Measurements from ENCODE around the gene MOGAT2. TPM values are rescaled to one million over a fixed set of nuclear protein-coding genes. Genes with fewer than 3 reads are reported as not detected.

The MOGAT2 gene
- total RNA-seq, 1 experiment from 2014 or later, result not detected

DNA sequence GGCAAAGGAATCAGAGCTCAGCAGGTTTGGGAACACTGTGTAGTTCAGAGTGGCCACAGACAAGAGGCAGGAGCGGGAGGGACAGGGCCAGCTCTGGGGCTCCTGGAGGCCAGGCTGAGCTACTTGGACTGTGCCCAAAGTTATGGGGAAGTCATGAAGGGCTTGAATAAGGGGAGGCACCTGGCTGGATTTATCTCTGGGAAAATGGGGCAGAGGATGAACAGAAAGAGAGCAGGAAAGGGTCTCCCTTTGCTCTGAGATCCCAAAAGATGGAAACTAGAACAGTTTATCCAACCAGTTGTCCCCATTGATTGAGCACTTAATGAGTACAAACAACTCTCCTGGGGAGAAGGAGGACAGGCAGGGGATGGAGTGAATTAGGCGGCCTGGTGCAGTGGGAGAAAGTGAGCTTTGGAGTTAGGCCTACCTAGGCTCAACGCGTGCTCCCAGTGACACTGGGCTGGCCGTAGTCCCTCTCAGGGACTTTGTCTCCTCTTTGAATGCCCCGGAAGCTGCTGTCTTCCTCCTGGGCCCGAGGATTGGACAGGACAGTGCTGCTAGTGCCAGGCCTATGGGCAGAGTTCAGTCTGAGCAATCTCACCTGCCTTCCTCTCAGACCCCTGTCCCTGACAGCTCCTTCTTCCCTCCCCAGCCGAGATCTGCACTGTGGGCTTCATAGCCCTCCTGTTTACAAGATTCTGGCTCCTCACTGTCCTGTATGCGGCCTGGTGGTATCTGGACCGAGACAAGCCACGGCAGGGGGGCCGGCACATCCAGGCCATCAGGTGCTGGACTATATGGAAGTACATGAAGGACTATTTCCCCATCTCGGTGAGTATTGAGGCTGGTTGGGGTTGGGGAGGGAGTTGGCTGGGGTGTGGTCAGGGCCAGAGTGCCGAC, 2.0 kb downstream of the MOGAT2 start:
- Histone ChIP-seq H3K9me2 (replicated peaks; ENCODE audit: low read length) (no peaks in the 10 kb centered on the region), H3K4me2 (ENCODE audit: low read length) (no peak overlapping the region), H3F3A (ENCODE audit: low read length, unreplicated experiment) (no peaks in the 10 kb centered on the region), H3K79me2 (ENCODE audit: low read length) (no peaks in the 10 kb centered on the region), H3K4me1 (ENCODE audit: insufficient read depth, low read length) (no peaks in the 10 kb centered on the region), H3K4me3 (ENCODE audit: low read length) (no peak overlapping the region), H3K27me3 (ENCODE audit: low read length) (no peaks in the 10 kb centered on the region), H3K27ac (ENCODE audit: low read length) (no peak overlapping the region), H3K9ac (ENCODE audit: low read length) (no peak overlapping the region), H3K36me3 (ENCODE audit: low read depth, low read length) (no peaks in the 10 kb centered on the region), H2AFZ (ENCODE audit: low read length) (no peak overlapping the region), H4K20me1 (ENCODE audit: low read length) (no peaks in the 10 kb centered on the region), H3K9me3 (ENCODE audit: low read length) (no peaks in the 10 kb centered on the region)
- intact Hi-C loops (cut with micrococcal nuclease), result no loop called here
- TF ChIP-seq EZH2phosphoT487 (IDR thresholded peaks at IDR 0.05; ENCODE audit: borderline replicate concordance, low read length) (no peak), EZH2 (IDR thresholded peaks at IDR 0.05; ENCODE audit: low read length, unreplicated experiment) (no peak)
- TF ChIP-seq, protein P1, sequence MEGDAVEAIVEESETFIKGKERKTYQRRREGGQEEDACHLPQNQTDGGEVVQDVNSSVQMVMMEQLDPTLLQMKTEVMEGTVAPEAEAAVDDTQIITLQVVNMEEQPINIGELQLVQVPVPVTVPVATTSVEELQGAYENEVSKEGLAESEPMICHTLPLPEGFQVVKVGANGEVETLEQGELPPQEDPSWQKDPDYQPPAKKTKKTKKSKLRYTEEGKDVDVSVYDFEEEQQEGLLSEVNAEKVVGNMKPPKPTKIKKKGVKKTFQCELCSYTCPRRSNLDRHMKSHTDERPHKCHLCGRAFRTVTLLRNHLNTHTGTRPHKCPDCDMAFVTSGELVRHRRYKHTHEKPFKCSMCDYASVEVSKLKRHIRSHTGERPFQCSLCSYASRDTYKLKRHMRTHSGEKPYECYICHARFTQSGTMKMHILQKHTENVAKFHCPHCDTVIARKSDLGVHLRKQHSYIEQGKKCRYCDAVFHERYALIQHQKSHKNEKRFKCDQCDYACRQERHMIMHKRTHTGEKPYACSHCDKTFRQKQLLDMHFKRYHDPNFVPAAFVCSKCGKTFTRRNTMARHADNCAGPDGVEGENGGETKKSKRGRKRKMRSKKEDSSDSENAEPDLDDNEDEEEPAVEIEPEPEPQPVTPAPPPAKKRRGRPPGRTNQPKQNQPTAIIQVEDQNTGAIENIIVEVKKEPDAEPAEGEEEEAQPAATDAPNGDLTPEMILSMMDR (conservative IDR thresholded peaks at IDR 0.05; ENCODE audit: low read depth, low read length), result no peak
- DNase-seq (no peak), ATAC-seq (no peak)
- ChIA-PET POLR2A (ENCODE audit: unreplicated experiment) (no interaction called here), CTCF (no interaction called here)
- BruUV-seq (replicated peaks), result no TSS peak

DNA sequence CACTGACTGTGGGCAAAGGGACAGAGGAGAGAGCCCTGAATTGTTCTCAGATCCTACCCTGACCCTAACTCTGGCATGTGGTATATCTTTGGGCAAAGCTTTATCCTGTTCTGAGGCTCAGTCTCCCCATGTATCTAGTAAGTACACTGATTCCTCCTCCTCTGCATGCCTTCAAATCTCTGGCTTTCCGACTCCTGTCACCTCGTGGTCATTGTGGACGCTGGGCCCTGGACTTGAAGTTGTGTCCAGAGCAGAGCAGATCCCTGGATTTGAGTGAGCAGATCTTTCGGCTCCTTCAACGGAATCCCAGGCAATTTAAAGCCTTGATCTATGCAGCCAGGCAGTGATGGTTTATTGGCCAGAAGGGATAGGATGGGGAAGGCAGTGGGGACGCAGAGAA, 3.0 kb downstream of the MOGAT2 start:
- no peak overlapping the region for H3K4me2 ChIP-seq (ENCODE audit: low read length)
- H3K9me3 ChIP-seq (ENCODE audit: low read length), result no peaks in the 10 kb centered on the region
- H2AFZ ChIP-seq (ENCODE audit: low read length), result no peak overlapping the region
- no peaks in the 10 kb centered on the region for H3K9me2 ChIP-seq (replicated peaks; ENCODE audit: low read length)
- ATAC-seq, result no peak
- no peaks in the 10 kb centered on the region for H3K27me3 ChIP-seq (ENCODE audit: low read length)
- no peaks in the 10 kb centered on the region for H3K36me3 ChIP-seq (ENCODE audit: low read depth, low read length)
- no peak for DNase-seq
- no peak overlapping the region for H3K4me3 ChIP-seq (ENCODE audit: low read length)
- intact Hi-C loops (cut with micrococcal nuclease), result no loop called here
- no peak overlapping the region for H3K27ac ChIP-seq (ENCODE audit: low read length)
- TF ChIP-seq, protein P1 (conservative IDR thresholded peaks at IDR 0.05; ENCODE audit: low read depth, low read length), result no peak
- no peak for TF ChIP-seq EZH2phosphoT487 (IDR thresholded peaks at IDR 0.05; ENCODE audit: borderline replicate concordance, low read length)
- no peak for TF ChIP-seq EZH2 (IDR thresholded peaks at IDR 0.05; ENCODE audit: low read length, unreplicated experiment)
- no peak overlapping the region for H3K9ac ChIP-seq (ENCODE audit: low read length)
- no peaks in the 10 kb centered on the region for H4K20me1 ChIP-seq (ENCODE audit: low read length)
- no TSS peak for BruUV-seq (replicated peaks)
- ChIA-PET CTCF (no interaction called here), POLR2A (ENCODE audit: unreplicated experiment) (no interaction called here)
- no peaks in the 10 kb centered on the region for H3F3A ChIP-seq (ENCODE audit: low read length, unreplicated experiment)
- H3K4me1 ChIP-seq (ENCODE audit: insufficient read depth, low read length), result no peaks in the 10 kb centered on the region
- no peaks in the 10 kb centered on the region for H3K79me2 ChIP-seq (ENCODE audit: low read length)
